GM19193 (cell line): ENCODE results near the gene FBXL16.

Experiments used
- POLR2A ChIP-seq: IDR thresholded peaks from 4 replicates; pipeline ENCODE4 v1.6.1; 2011; ENCODE audit not compliant: insufficient read depth, insufficient read length; ENCODE audit errors: extremely low read depth

The FBXL16 gene

DNA sequence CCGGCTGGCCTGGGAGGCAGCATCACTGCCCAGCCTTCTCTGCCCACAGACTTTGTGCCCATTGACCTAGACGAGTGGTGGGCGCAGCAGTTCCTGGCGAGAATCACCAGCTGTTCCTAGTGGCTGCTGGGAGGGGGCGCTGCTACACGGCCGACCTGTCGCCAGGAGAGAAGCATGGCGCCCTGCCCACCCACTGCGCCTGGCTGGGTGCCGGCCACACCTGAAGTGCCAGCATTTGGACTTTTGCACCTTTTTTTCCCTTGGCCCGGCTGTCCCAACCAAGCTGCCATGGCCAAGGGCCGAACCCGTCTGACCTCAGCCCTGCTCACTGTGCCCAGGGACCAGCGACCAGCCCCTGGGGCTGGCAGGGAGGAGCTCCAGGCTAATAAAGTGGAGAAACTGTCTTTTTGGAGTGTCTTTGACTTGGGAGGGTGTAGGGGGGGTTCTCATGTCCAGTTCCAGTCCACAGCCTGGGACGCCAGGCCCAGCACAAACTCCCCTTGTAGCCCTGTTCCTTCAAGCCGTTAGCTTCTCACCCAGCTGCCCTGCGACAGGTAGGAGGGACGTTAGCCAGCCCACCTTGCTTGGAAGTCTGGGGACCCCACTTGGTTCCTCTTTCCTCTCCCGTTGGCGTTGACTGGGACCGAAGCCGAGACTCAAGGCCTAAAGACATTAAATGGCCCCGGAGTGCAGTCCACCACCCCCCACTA, 57.4 kb downstream of the FBXL16 start:
- no peak for TF ChIP-seq POLR2A

DNA sequence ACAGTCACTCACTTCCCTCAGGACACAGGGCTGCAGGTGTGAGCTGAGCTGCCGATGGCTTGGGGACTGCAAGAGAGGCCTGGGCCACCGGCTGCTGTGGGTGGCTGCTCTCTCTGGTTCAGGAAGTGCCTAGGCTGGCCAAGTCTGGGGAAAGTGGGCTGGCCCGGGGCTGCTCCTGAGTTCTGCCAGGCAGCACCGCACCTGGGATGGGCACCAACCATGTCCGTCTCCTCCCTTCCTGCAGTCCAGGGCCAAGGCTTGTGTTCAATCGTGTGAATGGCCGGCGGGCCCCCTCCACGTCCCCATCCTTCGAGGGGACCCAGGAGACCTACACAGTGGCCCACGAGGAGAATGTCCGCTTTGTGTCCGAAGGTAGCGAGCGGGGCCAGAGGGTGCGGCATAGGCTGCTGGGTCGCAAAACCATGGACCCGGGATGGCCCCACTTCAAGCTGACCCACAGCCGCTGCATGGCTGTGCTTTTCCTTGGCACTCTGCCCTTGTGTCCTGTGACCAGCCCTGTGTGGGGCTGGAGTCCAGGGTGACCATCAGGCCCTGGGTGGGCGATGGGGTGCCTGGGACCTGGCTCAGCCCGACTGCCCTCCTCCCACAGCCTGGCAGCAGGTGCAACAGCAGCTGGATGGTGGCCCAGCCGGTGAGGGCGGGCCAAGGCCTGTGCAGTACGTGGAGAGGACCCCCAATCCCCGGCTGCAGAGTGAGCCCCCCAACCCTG, 58.3 kb downstream of the FBXL16 start:
- no peak for TF ChIP-seq POLR2A

DNA sequence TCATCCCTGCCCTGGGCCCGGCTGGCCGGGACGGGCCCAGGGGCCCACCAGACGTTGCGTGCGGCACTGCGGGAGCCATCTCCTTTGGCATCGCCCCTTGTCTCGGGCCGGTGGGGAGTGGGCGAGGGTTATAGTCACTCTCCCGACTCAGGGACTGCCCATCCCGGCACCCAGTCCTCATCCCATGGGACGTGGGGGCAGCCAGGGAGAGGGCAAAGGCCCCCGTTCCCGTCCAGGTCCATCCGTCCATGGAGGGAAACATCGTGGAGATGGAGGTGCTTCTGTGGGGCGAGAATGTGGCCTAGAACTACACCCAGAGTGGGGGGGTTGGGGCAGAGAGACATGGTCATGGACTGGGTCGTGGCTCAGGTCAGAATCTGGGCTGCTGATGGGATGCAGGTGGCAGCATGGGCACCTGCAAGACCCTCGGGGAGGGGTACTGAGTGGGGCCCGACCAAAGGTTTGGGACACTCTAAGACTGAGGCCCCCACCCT, 58.9 kb downstream of the FBXL16 start:
- no peak for TF ChIP-seq POLR2A

DNA sequence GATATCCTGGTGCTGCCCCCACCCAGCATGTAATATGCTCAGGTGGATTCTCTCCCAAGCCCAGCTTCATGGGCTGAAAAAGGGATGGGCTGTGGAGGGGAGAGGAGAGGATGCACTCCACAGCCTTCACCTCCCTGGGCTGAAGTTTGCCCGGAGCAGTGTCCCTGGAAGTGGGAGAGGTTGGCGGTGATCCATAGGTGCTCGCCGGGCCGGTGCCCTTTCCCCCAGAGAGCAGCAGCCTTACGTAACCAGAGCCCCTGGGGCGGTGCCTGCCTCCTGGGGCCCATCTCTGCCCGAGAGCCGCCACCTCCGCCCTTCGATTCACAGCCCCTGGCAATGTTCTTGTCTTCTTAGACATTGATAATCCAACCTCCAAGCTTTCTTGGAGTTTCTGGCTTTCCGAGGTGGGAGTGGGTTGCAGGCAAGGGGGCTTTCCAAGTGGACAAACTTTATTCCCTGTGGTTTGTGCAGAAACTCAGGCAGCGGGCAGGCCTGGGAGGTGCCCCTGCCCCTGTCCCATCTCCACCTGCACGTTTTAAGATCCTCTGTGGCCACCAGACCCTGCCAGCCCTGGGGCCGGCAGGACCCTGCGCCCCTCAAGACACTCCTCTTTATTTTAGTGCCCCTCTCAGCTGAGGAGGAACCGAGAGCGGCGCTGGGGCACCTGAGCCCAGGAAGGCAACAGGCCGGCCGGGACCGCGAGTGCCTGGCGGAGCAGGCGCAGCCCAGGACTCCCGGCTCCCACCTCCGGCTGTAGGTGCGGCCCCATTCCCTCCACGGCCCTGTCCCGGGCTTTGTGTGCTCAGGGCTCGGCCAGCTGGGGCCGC, 59.5 kb downstream of the FBXL16 start:
- no peak for TF ChIP-seq POLR2A

DNA sequence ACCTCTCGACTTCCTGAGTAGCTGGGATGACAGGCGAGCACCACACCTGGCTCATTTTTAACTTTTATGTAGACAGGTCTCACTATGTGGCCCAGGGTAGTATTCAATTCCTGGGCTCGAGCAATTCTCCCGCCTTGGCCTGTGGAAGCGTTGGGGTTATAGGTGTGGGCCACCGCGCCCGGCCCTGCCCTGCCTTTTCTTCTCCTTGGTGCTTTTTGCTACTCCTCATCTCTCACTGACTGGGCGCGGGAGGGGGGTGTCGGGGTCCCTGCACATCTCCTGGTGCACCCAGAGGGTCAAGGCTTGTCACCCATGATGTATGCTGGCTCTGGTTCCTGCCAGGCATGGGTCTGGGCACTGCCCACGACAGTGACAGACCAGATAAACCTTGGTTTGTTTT, 61.0 kb downstream of the FBXL16 start:
- no peak for TF ChIP-seq POLR2A

DNA sequence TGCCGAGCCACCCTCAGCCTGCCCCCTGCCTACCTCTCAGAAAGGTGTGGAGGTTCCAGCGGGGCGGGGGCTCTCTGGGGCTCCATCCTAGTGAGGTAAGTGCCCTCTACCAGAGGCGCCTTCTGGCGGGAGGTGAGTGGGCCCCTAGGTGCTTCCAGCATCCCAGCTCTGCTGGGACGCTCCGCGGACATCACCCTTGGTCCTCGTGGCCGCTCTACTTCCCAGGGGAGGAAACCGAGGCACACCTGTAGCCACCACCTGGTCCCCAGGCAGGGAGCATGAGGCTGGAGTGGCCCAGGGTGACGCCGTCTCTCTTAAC, 62.6 kb downstream of the FBXL16 start:
- no peak for TF ChIP-seq POLR2A
